ENCODE results near the gene CCNDBP1.
A peak's percentile ranks its signal among the peaks of the same experiment; 100 is the strongest.
"Not testable (repeated sequence)": the region's sequence is repeated elsewhere in the genome, so short reads cannot be mapped to it uniquely, and the experiment has no call there.

The CCNDBP1 gene, protein sequence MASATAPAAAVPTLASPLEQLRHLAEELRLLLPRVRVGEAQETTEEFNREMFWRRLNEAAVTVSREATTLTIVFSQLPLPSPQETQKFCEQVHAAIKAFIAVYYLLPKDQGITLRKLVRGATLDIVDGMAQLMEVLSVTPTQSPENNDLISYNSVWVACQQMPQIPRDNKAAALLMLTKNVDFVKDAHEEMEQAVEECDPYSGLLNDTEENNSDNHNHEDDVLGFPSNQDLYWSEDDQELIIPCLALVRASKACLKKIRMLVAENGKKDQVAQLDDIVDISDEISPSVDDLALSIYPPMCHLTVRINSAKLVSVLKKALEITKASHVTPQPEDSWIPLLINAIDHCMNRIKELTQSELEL

DNA sequence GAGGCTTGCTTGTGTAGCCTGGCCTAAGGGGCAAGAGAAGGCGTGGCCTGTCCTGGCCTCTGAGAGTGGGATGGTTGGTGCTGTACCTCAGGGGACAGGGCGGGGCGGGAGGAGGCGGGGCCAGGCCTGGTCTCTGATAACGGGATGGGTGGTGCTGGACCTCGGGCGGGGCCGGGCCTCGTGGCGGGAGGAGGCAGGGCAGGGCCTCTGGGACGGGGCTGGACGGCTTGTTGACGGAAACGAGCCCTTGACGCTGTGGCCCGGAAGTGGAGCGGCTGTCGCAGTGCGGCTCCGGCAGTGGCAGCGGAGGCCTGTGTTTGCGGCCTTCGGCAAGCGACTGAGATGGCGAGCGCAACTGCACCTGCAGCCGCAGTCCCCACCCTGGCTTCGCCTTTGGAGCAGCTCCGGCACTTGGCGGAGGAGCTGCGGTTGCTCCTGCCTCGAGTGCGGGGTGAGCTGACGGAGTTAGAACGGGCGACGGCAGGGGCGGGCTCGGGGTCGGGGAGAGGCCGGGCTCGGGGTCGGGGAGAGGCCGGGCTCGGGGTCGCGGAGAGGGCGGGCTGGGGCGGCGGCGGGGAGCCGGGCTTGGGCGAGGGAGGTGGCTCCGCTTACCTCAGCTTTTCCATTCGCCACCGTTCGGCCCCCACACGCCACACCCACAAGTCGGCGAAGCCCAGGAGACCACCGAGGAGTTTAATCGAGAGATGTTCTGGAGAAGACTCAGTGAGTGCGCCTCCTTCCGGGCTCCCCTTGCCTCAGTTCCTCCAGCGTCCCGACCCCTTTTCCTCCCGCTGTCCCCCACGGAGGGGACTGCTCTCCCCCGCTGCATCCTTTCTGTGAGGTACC, at the start of gene CCNDBP1:
CCNDBP1 (plus strand) TSS at position 247 of the 846 bp plus-strand sequence; CDS start at position 343, 96 bp downstream.
- H3K36me3 ChIP-seq = peaks cover 27% of the 10 kb centered on the region
- H3K9me3 ChIP-seq = no peaks in the 10 kb centered on the region
- H3K9ac ChIP-seq = peak within 1 kb of the TSS; percentile 88
- H3K4me1 ChIP-seq = peaks cover 23% of the 10 kb centered on the region
- peak within 1 kb of the TSS; percentile 82 for H3K4me3 ChIP-seq
- H3K4me2 ChIP-seq = peak within 1 kb of the TSS; percentile 98
- H4K20me1 ChIP-seq = peaks cover 20% of the 10 kb centered on the region; the same call in 1 of the 2 replicates
- H3K27ac ChIP-seq = peak within 1 kb of the TSS; percentile 87
- H3K27me3 ChIP-seq = no peaks in the 10 kb centered on the region
- TF ChIP-seq Cebpa-rat (IDR thresholded peaks at IDR 0.05) = no peak

DNA sequence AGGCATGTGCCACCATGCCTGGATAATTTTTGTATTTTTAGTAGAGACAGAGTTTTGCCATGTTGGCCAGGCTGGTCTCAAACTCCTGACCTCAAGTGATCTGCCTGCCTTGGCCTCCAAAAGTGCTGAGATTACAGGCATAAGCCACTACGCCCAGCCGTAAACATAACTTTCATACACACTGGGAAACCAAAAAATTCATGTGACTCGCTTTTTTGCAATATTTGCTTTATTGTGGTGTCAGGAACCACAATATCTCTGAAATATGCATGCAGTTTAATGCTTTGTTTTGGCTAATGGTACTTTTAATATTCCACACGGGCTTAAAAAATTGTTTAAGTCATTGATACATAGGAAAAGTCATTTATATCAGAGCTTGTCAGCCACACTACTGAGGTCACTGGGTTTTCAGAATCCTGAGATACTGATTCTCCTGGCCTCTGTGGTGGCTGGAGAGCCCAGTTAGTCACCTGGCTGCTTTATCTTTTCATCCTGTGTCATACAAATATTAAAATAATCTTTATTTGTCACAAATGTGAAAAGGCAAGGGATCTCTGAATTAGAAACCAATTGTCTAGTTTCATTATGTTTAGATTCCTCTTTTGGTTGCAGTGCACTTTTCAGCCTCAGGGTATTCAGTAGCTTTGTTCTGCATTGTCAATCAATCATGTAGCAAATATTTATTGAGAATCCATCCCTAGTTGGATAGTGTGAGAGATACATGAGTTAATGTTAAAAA, 41.8 kb upstream of the CCNDBP1 start:
- Histone ChIP-seq H3K27me3 (no peaks in the 10 kb centered on the region), H3K4me3 (no peak overlapping the region), H3K4me1 (peaks cover 7% of the 10 kb centered on the region), H3K9ac (no peak overlapping the region), H3K27ac (no peak overlapping the region), H3K4me2 (no peak overlapping the region), H4K20me1 (no peaks in the 10 kb centered on the region), H3K9me3 (peaks cover 23% of the 10 kb centered on the region), H3K36me3 (peaks cover 54% of the 10 kb centered on the region)
- TF ChIP-seq Cebpa-rat (IDR thresholded peaks at IDR 0.05) = no peak

DNA sequence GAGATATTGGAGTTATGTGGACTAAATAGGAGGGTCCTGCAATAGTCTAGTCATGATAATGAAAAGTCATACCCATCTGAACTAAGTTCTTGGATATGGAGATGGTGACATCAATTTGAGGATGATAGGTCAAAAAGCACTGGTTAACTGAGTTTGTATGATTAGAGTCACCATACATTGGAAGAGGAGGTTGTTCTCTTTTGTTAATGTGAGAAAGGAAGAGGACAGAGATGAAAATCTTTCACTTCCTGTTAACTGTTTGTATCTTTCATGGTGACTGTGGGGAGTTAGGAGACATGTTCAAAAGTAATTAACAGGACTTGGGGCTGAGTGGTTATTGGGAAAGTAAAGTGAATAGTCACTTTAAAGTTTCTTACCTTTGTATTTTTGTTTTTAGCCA, 40.7 kb upstream of the CCNDBP1 start:
- no peak overlapping the region for H3K27ac ChIP-seq
- no peak for TF ChIP-seq Cebpa-rat (IDR thresholded peaks at IDR 0.05)
- H3K36me3 ChIP-seq = peaks cover 54% of the 10 kb centered on the region
- H3K4me2 ChIP-seq = 0 out of 2 replicates have a peak overlapping the region, but pooled peaks have one; percentile 3
- no peak overlapping the region for H3K9ac ChIP-seq
- H3K9me3 ChIP-seq = peaks cover 23% of the 10 kb centered on the region
- no peak overlapping the region for H3K4me3 ChIP-seq
- no peaks in the 10 kb centered on the region for H3K27me3 ChIP-seq
- H3K4me1 ChIP-seq = peaks cover 7% of the 10 kb centered on the region
- H4K20me1 ChIP-seq = no peaks in the 10 kb centered on the region

DNA sequence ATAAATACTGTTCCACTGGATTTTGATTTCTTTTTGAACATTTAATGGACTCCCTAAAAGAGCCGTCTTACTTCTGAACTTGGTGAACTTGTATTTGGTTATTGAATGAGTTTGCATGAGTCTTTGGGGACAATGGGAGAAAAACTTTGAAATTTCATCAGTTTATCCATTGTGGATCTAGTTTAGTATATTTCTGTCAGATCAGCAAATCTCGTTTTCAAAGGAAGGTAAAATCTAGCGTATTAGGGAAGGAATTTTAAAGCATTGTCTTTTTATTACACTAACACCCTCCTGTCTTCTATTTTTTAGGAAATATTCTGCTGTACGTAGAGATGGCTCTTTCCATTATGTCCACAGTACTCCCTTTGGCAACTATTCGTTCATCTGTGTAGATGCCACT, 39.0 kb upstream of the CCNDBP1 start:
- Histone ChIP-seq H3K36me3 (peaks cover 51% of the 10 kb centered on the region), H3K4me2 (no peak overlapping the region), H3K27me3 (no peaks in the 10 kb centered on the region), H3K9me3 (peaks cover 7% of the 10 kb centered on the region), H3K4me3 (no peak overlapping the region), H3K4me1 (peaks cover 7% of the 10 kb centered on the region), H3K27ac (no peak overlapping the region), H3K9ac (no peak overlapping the region), H4K20me1 (no peaks in the 10 kb centered on the region)
- no peak for TF ChIP-seq Cebpa-rat (IDR thresholded peaks at IDR 0.05)

DNA sequence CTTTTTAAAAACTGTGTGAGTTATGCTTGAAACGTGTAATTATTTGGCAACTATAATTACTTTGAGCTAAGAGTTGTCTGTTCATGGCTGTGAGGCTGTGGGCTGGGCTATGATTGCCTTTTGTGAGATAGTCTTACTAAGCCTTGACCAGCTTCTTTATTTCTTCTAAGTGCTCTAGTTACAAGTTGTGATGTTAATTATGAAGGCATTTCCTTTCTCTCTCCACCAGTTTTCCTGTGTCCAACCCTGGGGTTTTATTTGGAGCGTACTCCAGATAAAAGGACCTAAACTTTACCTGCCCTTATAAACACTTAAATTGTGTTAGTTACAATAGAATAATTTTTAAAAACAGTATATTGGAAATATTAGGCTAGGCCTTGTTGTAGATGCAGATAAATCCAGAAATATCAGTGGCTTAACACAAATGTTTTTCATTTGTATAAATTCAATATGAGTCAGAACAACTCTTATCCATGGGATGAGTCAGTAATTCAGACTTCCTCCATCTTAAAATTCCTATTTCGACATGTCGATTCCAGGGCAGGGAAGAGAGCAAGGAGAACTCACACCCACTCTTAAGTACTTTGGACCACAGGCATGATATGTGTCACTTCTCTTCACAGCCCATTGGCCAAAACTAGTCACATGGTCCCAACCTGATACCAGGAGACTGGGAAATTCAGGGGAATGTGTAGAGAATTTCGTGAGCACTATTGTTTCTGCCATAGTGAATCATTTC, 34.8 kb upstream of the CCNDBP1 start:
- TF ChIP-seq Cebpa-rat (IDR thresholded peaks at IDR 0.05) = no peak
- Histone ChIP-seq H3K27ac (no peak overlapping the region), H3K9ac (no peak overlapping the region), H3K4me2 (no peak overlapping the region), H3K4me3 (no peak overlapping the region), H3K9me3 (no peaks in the 10 kb centered on the region), H3K4me1 (no peaks in the 10 kb centered on the region), H3K27me3 (no peaks in the 10 kb centered on the region), H4K20me1 (no peaks in the 10 kb centered on the region), H3K36me3 (peaks cover 69% of the 10 kb centered on the region)

DNA sequence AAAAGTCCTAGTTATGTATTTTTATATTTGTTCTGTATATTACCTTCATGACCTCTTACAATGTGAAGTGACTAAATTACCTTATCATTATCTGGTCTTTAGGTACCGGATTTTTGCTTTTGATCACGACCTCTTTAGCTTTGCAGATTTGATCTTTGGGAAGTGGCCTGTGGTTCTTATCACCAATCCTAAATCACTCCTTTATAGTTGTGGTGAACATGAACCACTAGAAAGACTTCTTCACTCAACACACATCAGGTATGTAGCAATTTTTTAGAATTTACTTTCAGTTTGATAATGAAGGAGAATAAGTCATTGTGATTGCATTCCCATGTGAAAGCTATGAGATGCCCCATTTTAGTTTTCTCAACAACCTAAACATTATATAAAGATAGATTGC, 33.5 kb upstream of the CCNDBP1 start:
- H3K27ac ChIP-seq = no peak overlapping the region
- H4K20me1 ChIP-seq = no peaks in the 10 kb centered on the region
- H3K4me2 ChIP-seq = no peak overlapping the region
- H3K4me1 ChIP-seq = no peaks in the 10 kb centered on the region
- no peak overlapping the region for H3K9ac ChIP-seq
- TF ChIP-seq Cebpa-rat (IDR thresholded peaks at IDR 0.05) = no peak
- H3K36me3 ChIP-seq = peaks cover 63% of the 10 kb centered on the region
- H3K9me3 ChIP-seq = no peaks in the 10 kb centered on the region
- H3K4me3 ChIP-seq = no peak overlapping the region
- H3K27me3 ChIP-seq = no peaks in the 10 kb centered on the region

DNA sequence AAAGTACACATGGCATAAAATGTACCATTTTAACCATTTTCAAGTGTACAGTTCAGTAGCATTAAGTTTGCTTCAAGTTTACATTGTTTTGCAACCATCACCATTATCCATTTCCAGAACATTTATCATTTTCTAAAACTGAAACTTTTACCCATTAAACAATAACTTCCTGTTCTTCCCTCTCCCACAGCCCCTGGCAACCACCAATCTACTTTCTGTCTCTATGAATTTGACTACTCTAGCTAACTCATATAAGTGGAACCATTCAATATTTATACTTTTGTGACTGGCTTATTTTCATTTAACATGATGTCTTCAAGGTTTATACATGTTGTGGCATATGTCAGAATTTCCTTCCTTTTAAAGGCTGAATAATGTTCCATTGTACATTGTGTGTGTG, 31.9 kb upstream of the CCNDBP1 start:
- H3K9me3 ChIP-seq = no peaks in the 10 kb centered on the region
- no peak overlapping the region for H3K4me3 ChIP-seq
- H3K9ac ChIP-seq = no peak overlapping the region
- H3K36me3 ChIP-seq = peaks cover 61% of the 10 kb centered on the region
- no peak overlapping the region for H3K4me2 ChIP-seq
- H3K27me3 ChIP-seq = no peaks in the 10 kb centered on the region
- no peaks in the 10 kb centered on the region for H3K4me1 ChIP-seq
- H3K27ac ChIP-seq = no peak overlapping the region
- no peaks in the 10 kb centered on the region for H4K20me1 ChIP-seq
- TF ChIP-seq Cebpa-rat (IDR thresholded peaks at IDR 0.05) = no peak

DNA sequence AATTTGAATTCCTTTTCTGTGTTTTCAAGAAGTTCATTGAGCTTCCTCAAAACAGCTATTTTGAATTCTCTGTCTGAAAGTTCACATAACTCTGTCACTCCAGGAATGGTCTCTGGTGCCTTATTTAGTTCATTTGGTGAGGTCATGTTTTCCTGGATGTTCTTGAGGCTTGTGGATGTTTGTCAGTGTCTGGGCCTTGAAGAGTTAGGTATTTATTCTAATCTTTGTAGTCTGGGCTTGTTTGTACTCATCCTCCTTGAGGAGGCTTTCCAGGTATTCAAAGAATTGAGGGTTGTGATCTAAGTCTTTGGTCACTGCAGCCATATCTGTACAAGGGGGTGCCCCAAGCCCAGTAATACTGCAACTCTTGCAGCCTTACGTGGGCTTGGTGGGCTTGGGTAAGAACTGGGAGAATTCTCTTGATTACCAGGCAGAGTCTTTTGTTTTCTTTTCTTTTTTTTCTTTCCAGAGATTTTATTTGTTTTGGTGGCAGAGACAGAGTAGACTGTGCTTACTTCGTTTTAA, 19.3 kb upstream of the CCNDBP1 start:
- Histone ChIP-seq H3K27ac (no peak overlapping the region), H3K4me2 (no peak overlapping the region), H3K9ac (no peak overlapping the region), H3K36me3 (peaks cover 65% of the 10 kb centered on the region), H3K4me1 (no peaks in the 10 kb centered on the region), H3K9me3 (peaks cover 6% of the 10 kb centered on the region), H3K27me3 (no peaks in the 10 kb centered on the region), H3K4me3 (no peak overlapping the region), H4K20me1 (no peaks in the 10 kb centered on the region)
- TF ChIP-seq Cebpa-rat (IDR thresholded peaks at IDR 0.05) = no peak

DNA sequence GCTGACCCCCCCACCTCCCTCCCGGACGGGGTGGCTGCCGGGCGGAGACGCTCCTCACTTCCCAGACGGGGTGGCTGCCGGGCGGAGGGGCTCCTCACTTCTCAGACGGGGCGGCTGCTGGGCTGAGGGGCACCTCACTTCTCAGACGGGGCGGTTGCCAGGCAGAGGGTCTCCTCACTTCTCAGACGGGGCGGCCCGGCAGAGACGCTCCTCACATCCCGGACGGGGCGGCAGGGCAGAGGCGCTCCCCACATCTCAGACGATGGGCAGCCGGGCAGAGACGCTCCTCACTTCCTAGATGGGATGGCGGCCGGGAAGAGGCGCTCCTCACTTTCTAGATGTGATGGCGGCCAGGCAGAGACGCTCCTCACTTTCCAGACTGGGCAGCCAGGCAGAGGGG, 17.9 kb upstream of the CCNDBP1 start:
- peaks cover 67% of the 10 kb centered on the region for H3K36me3 ChIP-seq

More for the DNA sequence above, 17.9 kb upstream of the CCNDBP1 start:
- not testable (repeated sequence) for H3K4me3 ChIP-seq, H3K4me1 ChIP-seq, H3K27me3 ChIP-seq, H3K9ac ChIP-seq, H4K20me1 ChIP-seq, H3K27ac ChIP-seq, H3K4me2 ChIP-seq
- peaks cover 16% of the 10 kb centered on the region for H3K9me3 ChIP-seq
